Activated CD4-positive, CD25-positive, alpha-beta regulatory T cell (primary cell): Measurements from ENCODE around the gene RABL2A.
"Not testable (repeated sequence)": the region's sequence is repeated elsewhere in the genome, so short reads cannot be mapped to it uniquely, and the experiment has no call there.

Experiments
- DNase-seq, 4 experiments: peaks; one replicate each; lab custom pipeline; 2025; lab: John Stamatoyannopoulos, UW

RABL2A gene

GRCh38 chr2:113609822-113610221 lies 17.2 kb upstream of the RABL2A start:
- DNase-seq: not testable (repeated sequence)

- not testable (repeated sequence) for DNase-seq
Observed at GRCh38 chr2:113621002-113621401, 6.1 kb upstream of the RABL2A start.

- DNase-seq: not testable (repeated sequence)
Observed at GRCh38 chr2:113625906-113626305, 1.2 kb upstream of the RABL2A start.

- not testable (repeated sequence) for DNase-seq
Observed at GRCh38 chr2:113632849-113633345, 5.8 kb downstream of the RABL2A start.

- DNase-seq: not testable (repeated sequence)
Observed at GRCh38 chr2:113635358-113635757, 8.3 kb downstream of the RABL2A start.

GRCh38 chr2:113636226-113636625 lies 9.2 kb downstream of the RABL2A start:
- not testable (repeated sequence) for DNase-seq

- not testable (repeated sequence) for DNase-seq
Observed at GRCh38 chr2:113638084-113638483, 11.0 kb downstream of the RABL2A start.

GRCh38 chr2:113646217-113646616 lies 19.2 kb downstream of the RABL2A start:
- not testable (repeated sequence) for DNase-seq

- not testable (repeated sequence) for DNase-seq
Observed at GRCh38 chr2:113650834-113651815, 24.1 kb downstream of the RABL2A start.

- DNase-seq: not testable (repeated sequence)
Observed at GRCh38 chr2:113652599-113652998, 25.5 kb downstream of the RABL2A start.

GRCh38 chr2:113656031-113656624 lies 29.1 kb downstream of the RABL2A start:
- not testable (repeated sequence) for DNase-seq

- DNase-seq: not testable (repeated sequence)
Observed at GRCh38 chr2:113657735-113658134, 30.7 kb downstream of the RABL2A start.

GRCh38 chr2:113663285-113664060 lies 36.4 kb downstream of the RABL2A start:
- not testable (repeated sequence) for DNase-seq

GRCh38 chr2:113664761-113665533 lies 37.9 kb downstream of the RABL2A start:
- DNase-seq: not testable (repeated sequence)

GRCh38 chr2:113669013-113669412 lies 41.9 kb downstream of the RABL2A start:
- not testable (repeated sequence) for DNase-seq

- no peak for DNase-seq
Observed at GRCh38 chr2:113672326-113672932, 45.4 kb downstream of the RABL2A start.

GRCh38 chr2:113675875-113676274 lies 48.8 kb downstream of the RABL2A start:
- DNase-seq: no peak

GRCh38 chr2:113676623-113677266 lies 49.7 kb downstream of the RABL2A start:
- DNase-seq: no peak

GRCh38 chr2:113677330-113677729 lies 50.3 kb downstream of the RABL2A start:
- DNase-seq: no peak

GRCh38 chr2:113679457-113679856 lies 52.4 kb downstream of the RABL2A start:
- DNase-seq: no peak
